ENCODE measurements around the gene FHAD1. TPM values are rescaled to one million over a fixed set of nuclear protein-coding genes. Genes with fewer than 3 reads are reported as not detected.
A peak's percentile ranks its signal among the peaks of the same experiment; 100 is the strongest.

FHAD1 gene
- total RNA-seq, 1 experiment from 2014 or later = 1.9 TPM

GRCh38 chr1:15413563-15414444 is 166.8 kb downstream of the FHAD1 start:
- peak overlapping the region in 1 of 3 experiments; percentile 68; a peak in 1 of 7 replicates for H3K27ac Mint-ChIP-seq
- no peak for TF ChIP-seq CTCF (conservative IDR thresholded peaks at IDR 0.05)
- H3K4me3 Mint-ChIP-seq = no peak overlapping the region
- Histone ChIP-seq H4K91ac (ENCODE audit: insufficient read length, low read depth, low read length) (no peak overlapping the region), H3K4me2 (ENCODE audit: insufficient read depth, insufficient read length, low read length) (no peak overlapping the region), H2AFZ (ENCODE audit: low read length) (no peak overlapping the region), H2BK20ac (ENCODE audit: low read depth, low read length, poor library complexity, severe bottlenecking) (no peak overlapping the region), H3K23me2 (ENCODE audit: insufficient read length, low read depth, low read length, poor library complexity, severe bottlenecking) (peaks cover 9% of the 10 kb centered on the region), H2BK5ac (ENCODE audit: insufficient read length, low read length) (no peak overlapping the region), H2BK12ac (ENCODE audit: insufficient read length, low read depth, low read length) (no peak overlapping the region), H3K4ac (ENCODE audit: low read depth, low read length) (no peak overlapping the region), H4K8ac (replicated peaks; ENCODE audit: insufficient read length, low read depth, low read length) (no peak overlapping the region), H2AK5ac (ENCODE audit: insufficient read length, low read length) (no peak overlapping the region), H2BK120ac (ENCODE audit: low read depth, low read length, poor library complexity, severe bottlenecking) (no peak overlapping the region), H3K27ac (ENCODE audit: insufficient read length, low read depth, low read length) (no peak overlapping the region), H3K18ac (ENCODE audit: insufficient read length, low read depth, low read length) (no peak overlapping the region), H3K56ac (ENCODE audit: insufficient read length, low read depth, low read length) (no peak overlapping the region), H3K14ac (ENCODE audit: insufficient read depth, low read length) (peak overlapping the region; percentile 37; the same call in 1 of the 2 replicates), H2BK15ac (ENCODE audit: low read depth, low read length) (no peak overlapping the region), H4K5ac (ENCODE audit: insufficient read length, low read depth, low read length) (no peak overlapping the region), H3K27me3 (ENCODE audit: insufficient read depth, low read length) (peaks cover 4% of the 10 kb centered on the region; the same call in 1 of the 2 replicates), H3K79me2 (ENCODE audit: insufficient read depth, low read length) (no peaks in the 10 kb centered on the region), H4K20me1 (ENCODE audit: control insufficient read depth, insufficient read depth, insufficient read length) (no peaks in the 10 kb centered on the region), H3K4me1 (ENCODE audit: insufficient read depth, low read length) (no peaks in the 10 kb centered on the region), H3K9ac (ENCODE audit: extremely low read depth, insufficient read length, low read length) (no peak overlapping the region), H3T11ph (ENCODE audit: low read length) (no peak overlapping the region), H3K79me1 (ENCODE audit: insufficient read depth, low read depth, low read length, poor library complexity, severe bottlenecking) (no peaks in the 10 kb centered on the region), H3K9me3 (ENCODE audit: control insufficient read depth, low read depth, low read length) (no peaks in the 10 kb centered on the region), H3K23ac (ENCODE audit: insufficient read length, low read depth, low read length) (no peak overlapping the region)
- peaks cover 39% of the 10 kb centered on the region for H3K27me3 Mint-ChIP-seq (ENCODE audit: low read depth)
- WGBS (ENCODE audit: extremely low coverage, insufficient read length, low lambda C conversion rate) = no CpG with 5 or more reads among the region's 20 CpGs
- H3K4me1 Mint-ChIP-seq = peaks cover 28 to 38% of the 10 kb centered on the region in 2 experiments
- DNase-seq = no peak
- H3K9me3 Mint-ChIP-seq = no peaks in the 10 kb centered on the region
- peaks cover 0 to 2% (median 2%) of the 10 kb centered on the region in 3 experiments; a peak in 3 of 7 replicates for H3K36me3 Mint-ChIP-seq (ENCODE audit: insufficient read depth in 1 of 3, low read depth in 3 of 3)
